ENCODE data around the gene TIMM10.

- TF ChIP-seq CTCF (IDR thresholded peaks at IDR 0.05) (no peak), POLR2A (IDR thresholded peaks at IDR 0.05) (no peak)
Observed at GRCh38 chr11:57549983-57550382, 19.4 kb upstream of the TIMM10 start.
